Activated CD4-positive, alpha-beta memory T cell treated with anti-CD3 and anti-CD28 coated beads, Interleukin-2, amount 10 ng/mL, durations not matched to agents 7 days and 5 days (primary cell): Measurements from ENCODE around the gene DHCR7. TPM values are rescaled to one million over a fixed set of nuclear protein-coding genes. Genes with fewer than 3 reads are reported as not detected.

Experiments used
- CTCF ChIA-PET: fragments of 350-600 bp; sonication (Branson Sonifier 250); formaldehyde crosslinking; loops from one replicate; lab custom pipeline; 2021; ENCODE audit warnings: antibody characterized with exemption, inconsistent platforms; lab: Charles Lee
- POLR2A ChIA-PET: fragments of 350-600 bp; sonication (Branson Sonifier 250); formaldehyde crosslinking; loops from one replicate; lab custom pipeline; 2021; ENCODE audit warnings: antibody characterized with exemption; lab: Charles Lee
- DNase-seq: peaks from one replicate; pipeline ENCODE4 v3.0.0-alpha.2; 2020
- H3K27ac Mint-ChIP-seq: one replicate; pipeline ENCODE4 v1.8.0; 2021; ENCODE audit warnings: mild to moderate bottlenecking, mixed read lengths
- H3K27me3 Mint-ChIP-seq: one replicate; pipeline ENCODE4 v1.8.0; 2021; ENCODE audit warnings: mixed read lengths
- H3K36me3 Mint-ChIP-seq: one replicate; pipeline ENCODE4 v1.8.0; 2021; ENCODE audit warnings: low read depth, mixed read lengths
- H3K4me1 Mint-ChIP-seq: one replicate; pipeline ENCODE4 v1.8.0; 2021; ENCODE audit warnings: mixed read lengths
- H3K4me3 Mint-ChIP-seq: one replicate; pipeline ENCODE4 v1.8.0; 2021; ENCODE audit warnings: mild to moderate bottlenecking, mixed read lengths
- H3K9me3 Mint-ChIP-seq: one replicate; pipeline ENCODE4 v1.8.0; 2021; ENCODE audit warnings: mixed read lengths
- total RNA-seq, 2 experiments: library from RNA; stranded (reverse); gene quantifications; one replicate each; pipeline ENCODE4 v1.2.3, GENCODE V29; 2021

DHCR7 gene
- total RNA-seq, 2 experiments from 2014 or later: 74.4 to 79.6 TPM

GRCh38 chr11:71447791-71448256 is 369 bp downstream of the DHCR7 start:
- Mint-ChIP-seq H3K27ac (peak overlapping the region; percentile 55), H3K4me3 (peak overlapping the region; percentile 85), H3K36me3 (peaks cover 44% of the 10 kb centered on the region), H3K4me1 (peaks cover 52% of the 10 kb centered on the region), H3K9me3 (peaks cover 2% of the 10 kb centered on the region), H3K27me3 (no peaks in the 10 kb centered on the region)
- DNase-seq: peak; percentile 58
- ChIA-PET POLR2A (interaction anchor here (0.6 kb wide), 1 partner anchor 15 kb away, joined by 3 read pairs; no protein-coding TSS in a partner anchor), CTCF (interaction anchor here (0.9 kb wide), 1 partner anchor 9 kb away, joined by 4 read pairs; no protein-coding TSS in a partner anchor)

- peaks cover 2% of the 10 kb centered on the region for H3K9me3 Mint-ChIP-seq
- CTCF ChIA-PET: interaction anchor here (0.9 kb wide), 1 partner anchor 8 kb away, joined by 4 read pairs; no protein-coding TSS in a partner anchor
- DNase-seq: no peak
- peaks cover 48% of the 10 kb centered on the region for H3K36me3 Mint-ChIP-seq
- H3K4me1 Mint-ChIP-seq: peaks cover 49% of the 10 kb centered on the region
- peak overlapping the region; percentile 85 for H3K4me3 Mint-ChIP-seq
- POLR2A ChIA-PET: interaction anchor here (0.6 to 1.1 kb wide), 3 partner anchors 11 to 1244 kb away, joined by 3 read pairs; partner anchors contain the start of gene FADD
- peak overlapping the region; percentile 55 for H3K27ac Mint-ChIP-seq
- H3K27me3 Mint-ChIP-seq: no peaks in the 10 kb centered on the region
Observed at GRCh38 chr11:71446942-71447688, 1.1 kb downstream of the DHCR7 start.

GRCh38 chr11:71446150-71446549 is 2.0 kb downstream of the DHCR7 start:
- no peak for DNase-seq
- ChIA-PET CTCF (interaction anchor here (1.2 kb wide), 1 partner anchor 20 kb away, joined by 6 read pairs; no protein-coding TSS in a partner anchor), POLR2A (interaction anchor here (1.1 kb wide), 1 partner anchor 1243 kb away, joined by 3 read pairs; the partner anchor contains the start of gene FADD)
- Mint-ChIP-seq H3K4me1 (peaks cover 40% of the 10 kb centered on the region), H3K4me3 (peak overlapping the region; percentile 28), H3K27me3 (no peaks in the 10 kb centered on the region), H3K27ac (no peak overlapping the region), H3K9me3 (peaks cover 2% of the 10 kb centered on the region), H3K36me3 (peaks cover 49% of the 10 kb centered on the region)

- CTCF ChIA-PET: interaction anchor here (1.2 kb wide), 1 partner anchor 19 kb away, joined by 6 read pairs; no protein-coding TSS in a partner anchor
- Mint-ChIP-seq H3K36me3 (peaks cover 58% of the 10 kb centered on the region), H3K4me1 (peaks cover 28% of the 10 kb centered on the region), H3K27me3 (no peaks in the 10 kb centered on the region), H3K9me3 (peaks cover 2% of the 10 kb centered on the region), H3K4me3 (no peak overlapping the region), H3K27ac (no peak overlapping the region)
- DNase-seq: no peak
- POLR2A ChIA-PET: interaction anchor here (1.3 kb wide), 1 partner anchor 9 kb away, joined by 4 read pairs; no protein-coding TSS in a partner anchor
Observed at GRCh38 chr11:71444811-71445210, 3.4 kb downstream of the DHCR7 start.

- Mint-ChIP-seq H3K9me3 (peaks cover 2% of the 10 kb centered on the region), H3K27ac (no peak overlapping the region), H3K36me3 (peaks cover 63% of the 10 kb centered on the region), H3K27me3 (no peaks in the 10 kb centered on the region), H3K4me3 (no peak overlapping the region), H3K4me1 (peaks cover 21% of the 10 kb centered on the region)
- DNase-seq: no peak
- ChIA-PET POLR2A (interaction anchor here (0.7 to 1.3 kb wide), 3 partner anchors 9 to 477 kb away, joined by 3 to 4 read pairs (median 4); partner anchors contain the start of gene NADSYN1), CTCF (no interaction called here)
Observed at GRCh38 chr11:71443736-71444445, 4.3 kb downstream of the DHCR7 start.

GRCh38 chr11:71442880-71443279 is 5.3 kb downstream of the DHCR7 start:
- Mint-ChIP-seq H3K4me1 (peaks cover 21% of the 10 kb centered on the region), H3K27me3 (no peaks in the 10 kb centered on the region), H3K4me3 (no peak overlapping the region), H3K36me3 (peaks cover 69% of the 10 kb centered on the region), H3K9me3 (peaks cover 2% of the 10 kb centered on the region), H3K27ac (no peak overlapping the region)
- no peak for DNase-seq
- POLR2A ChIA-PET: interaction anchor here (1.7 kb wide), 1 partner anchor 10 kb away, joined by 3 read pairs; the partner anchor contains the start of gene NADSYN1
- CTCF ChIA-PET: no interaction called here

GRCh38 chr11:71442123-71442522 is 6.1 kb downstream of the DHCR7 start:
- CTCF ChIA-PET: no interaction called here
- Mint-ChIP-seq H3K27me3 (no peaks in the 10 kb centered on the region), H3K4me3 (no peak overlapping the region), H3K27ac (no peak overlapping the region), H3K4me1 (peaks cover 13% of the 10 kb centered on the region), H3K9me3 (peaks cover 2% of the 10 kb centered on the region), H3K36me3 (peaks cover 71% of the 10 kb centered on the region)
- POLR2A ChIA-PET: interaction anchor here (1.7 kb wide), 1 partner anchor 10 kb away, joined by 3 read pairs; the partner anchor contains the start of gene NADSYN1
- no peak for DNase-seq

GRCh38 chr11:71441251-71441650 is 6.9 kb downstream of the DHCR7 start:
- Mint-ChIP-seq H3K4me1 (peaks cover 5% of the 10 kb centered on the region), H3K4me3 (no peak overlapping the region), H3K9me3 (peaks cover 2% of the 10 kb centered on the region), H3K27me3 (no peaks in the 10 kb centered on the region), H3K36me3 (peaks cover 65% of the 10 kb centered on the region), H3K27ac (no peak overlapping the region)
- POLR2A ChIA-PET: no interaction called here
- DNase-seq: no peak
- CTCF ChIA-PET: no interaction called here

- no peaks in the 10 kb centered on the region for H3K27me3 Mint-ChIP-seq
- POLR2A ChIA-PET: no interaction called here
Observed at GRCh38 chr11:71440021-71440755, 8.0 kb downstream of the DHCR7 start.

GRCh38 chr11:71438650-71439049 is 9.5 kb downstream of the DHCR7 start:
- ChIA-PET CTCF (interaction anchor here (1.7 kb wide), 1 partner anchor 9 kb away, joined by 4 read pairs; no protein-coding TSS in a partner anchor), POLR2A (no interaction called here)
- no peaks in the 10 kb centered on the region for H3K9me3 Mint-ChIP-seq
- peaks cover 49% of the 10 kb centered on the region for H3K36me3 Mint-ChIP-seq
- H3K4me3 Mint-ChIP-seq: no peak overlapping the region
- no peak overlapping the region for H3K27ac Mint-ChIP-seq
- no peak for DNase-seq
- H3K4me1 Mint-ChIP-seq: no peaks in the 10 kb centered on the region
- no peaks in the 10 kb centered on the region for H3K27me3 Mint-ChIP-seq

More at GRCh38 chr11:71440021-71440755, 8.0 kb downstream of the DHCR7 start:
- no peaks in the 10 kb centered on the region for H3K4me1 Mint-ChIP-seq
- no peak overlapping the region for H3K27ac Mint-ChIP-seq
- H3K4me3 Mint-ChIP-seq: no peak overlapping the region
- CTCF ChIA-PET: interaction anchor here (1.7 kb wide), 1 partner anchor 7 kb away, joined by 4 read pairs; no protein-coding TSS in a partner anchor
- H3K9me3 Mint-ChIP-seq: no peaks in the 10 kb centered on the region
- no peak for DNase-seq
- H3K36me3 Mint-ChIP-seq: peaks cover 57% of the 10 kb centered on the region

- Mint-ChIP-seq H3K9me3 (no peaks in the 10 kb centered on the region), H3K4me1 (no peaks in the 10 kb centered on the region), H3K36me3 (peaks cover 41% of the 10 kb centered on the region), H3K27me3 (no peaks in the 10 kb centered on the region), H3K27ac (no peak overlapping the region), H3K4me3 (no peak overlapping the region)
- no peak for DNase-seq
- ChIA-PET CTCF (no interaction called here), POLR2A (no interaction called here)
Observed at GRCh38 chr11:71437879-71438278, 10.3 kb downstream of the DHCR7 start.

- no peak overlapping the region for H3K4me3 Mint-ChIP-seq
- no peak for DNase-seq
- no peaks in the 10 kb centered on the region for H3K9me3 Mint-ChIP-seq
- ChIA-PET CTCF (no interaction called here), POLR2A (no interaction called here)
- peaks cover 37% of the 10 kb centered on the region for H3K36me3 Mint-ChIP-seq
- no peaks in the 10 kb centered on the region for H3K4me1 Mint-ChIP-seq
- no peak overlapping the region for H3K27ac Mint-ChIP-seq
- H3K27me3 Mint-ChIP-seq: no peaks in the 10 kb centered on the region
Observed at GRCh38 chr11:71437399-71437798, 10.8 kb downstream of the DHCR7 start.
